Astrocyte of the hippocampus (primary cell): Measurements from ENCODE around the gene SLC35G6.
"Not testable (repeated sequence)": the region's sequence is repeated elsewhere in the genome, so short reads cannot be mapped to it uniquely, and the experiment has no call there.

Experiments used
- DNase-seq: peaks from one replicate; pipeline ENCODE4 v3.0.0; 2011; ENCODE audit warnings: low read depth, low spot score

The SLC35G6 gene

DNA sequence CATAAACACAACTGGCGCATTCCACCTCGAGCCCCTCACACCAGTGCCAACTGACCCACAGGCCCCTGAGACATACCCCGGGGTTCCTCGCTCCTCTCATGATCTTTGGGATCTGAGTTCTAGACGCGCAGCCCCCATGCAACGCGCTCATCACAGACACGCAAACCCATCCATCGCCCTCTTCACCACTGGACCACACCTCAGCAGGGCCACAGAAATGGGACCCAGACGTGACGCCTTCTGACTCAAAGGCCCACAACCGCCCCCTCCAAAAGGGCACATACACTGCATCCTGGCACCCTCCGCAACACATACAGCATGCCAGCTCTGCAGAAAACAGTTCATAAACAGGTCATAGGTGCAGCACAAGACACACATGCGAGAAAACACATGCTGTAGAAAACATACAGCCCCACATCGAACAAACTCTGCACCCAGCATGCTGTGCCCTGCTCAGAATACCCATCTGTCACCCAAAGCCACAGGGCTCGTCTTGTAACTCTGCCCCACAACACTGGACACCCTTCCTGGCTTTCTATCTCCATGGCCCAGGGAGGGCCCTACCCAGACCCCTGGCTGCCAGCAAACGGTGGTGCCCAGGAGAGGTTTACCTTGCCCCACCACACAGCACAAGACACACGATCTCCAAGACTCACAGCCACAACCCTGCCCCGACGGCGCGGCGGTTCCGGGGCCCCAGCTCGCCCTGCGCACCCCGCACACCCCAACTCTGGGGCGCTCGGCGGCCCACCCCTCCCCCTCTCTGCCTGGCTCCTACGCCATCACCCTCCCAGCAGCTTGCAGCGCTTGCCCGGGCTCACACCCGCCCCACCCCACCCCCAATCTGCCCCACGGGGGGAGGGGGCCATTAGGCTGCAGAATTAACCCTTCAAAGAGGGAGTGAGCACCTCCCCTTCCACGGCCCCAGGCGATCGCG lies 2.7 kb upstream of the SLC35G6 start:
- DNase-seq: peak; percentile 70

DNA sequence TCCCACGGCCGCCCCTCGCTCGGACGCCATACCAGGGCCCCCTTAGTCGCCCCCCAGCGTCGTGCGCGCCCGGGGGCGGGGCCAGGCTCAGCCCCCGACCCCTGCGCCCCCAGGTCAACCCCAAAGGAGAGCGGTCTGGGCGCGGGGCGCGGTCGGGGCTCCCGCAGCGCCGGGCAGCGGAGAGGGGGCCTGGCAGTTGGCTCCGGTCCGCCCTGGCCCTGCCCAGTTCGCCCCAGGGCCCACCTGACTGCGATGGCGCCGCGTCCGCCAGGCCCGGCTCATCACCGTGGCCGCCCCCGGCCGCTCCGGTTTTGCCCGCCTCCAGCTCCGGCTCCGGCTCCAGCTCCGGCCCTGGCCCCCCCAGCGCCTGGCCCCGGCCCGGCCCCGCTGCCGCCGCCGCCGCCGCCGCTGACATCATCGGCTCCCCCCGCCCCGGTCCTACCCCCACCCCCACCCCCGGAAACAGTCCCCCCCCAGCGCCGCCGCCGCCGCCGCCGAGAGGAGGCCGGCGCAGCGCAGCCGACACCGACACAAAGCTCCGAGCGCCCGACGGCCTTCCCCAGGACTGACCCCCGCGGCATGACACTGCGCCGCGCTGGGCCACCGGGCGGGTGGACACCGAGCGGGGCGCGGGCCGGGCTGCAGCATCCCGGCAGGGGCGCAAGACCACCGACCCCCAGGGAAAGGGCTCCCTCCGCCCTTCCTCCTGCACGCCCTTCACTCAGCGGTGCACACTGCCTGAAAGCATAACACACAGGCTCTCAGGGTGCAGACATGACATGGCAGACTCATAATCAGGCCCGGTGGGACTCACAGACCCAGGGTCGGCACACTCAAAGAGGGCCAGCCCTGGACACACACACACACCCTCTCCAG lies 1.8 kb upstream of the SLC35G6 start, which contains the start of gene ZBTB4:
ZBTB4 (minus strand) TSS at position 419 of the 876 bp plus-strand sequence. CDS start 12,830 bp downstream, outside the sequence.
- peak; percentile 79 for DNase-seq

GRCh38 chr17:7480089-7480384 lies 1.2 kb upstream of the SLC35G6 start:
- DNase-seq: no peak

GRCh38 chr17:7481842-7482741 lies 846 bp downstream of the SLC35G6 start:
- DNase-seq: not testable (repeated sequence)

DNA sequence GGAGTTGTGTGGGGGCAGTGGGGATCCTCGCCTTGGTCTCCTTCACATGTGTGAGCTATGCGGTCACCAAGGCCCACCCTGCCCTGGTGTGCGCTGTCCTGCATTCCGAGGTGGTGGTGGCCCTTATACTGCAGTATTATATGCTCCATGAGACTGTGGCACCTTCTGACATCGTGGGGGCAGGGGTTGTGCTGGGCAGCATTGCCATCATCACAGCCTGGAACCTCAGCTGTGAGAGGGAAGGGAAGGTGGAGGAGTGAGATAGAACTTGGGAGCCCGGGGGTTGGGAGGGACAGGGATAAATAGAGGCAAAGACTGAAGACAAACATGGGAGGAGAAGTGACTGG lies 1.5 kb downstream of the SLC35G6 start:
- not testable (repeated sequence) for DNase-seq

DNA sequence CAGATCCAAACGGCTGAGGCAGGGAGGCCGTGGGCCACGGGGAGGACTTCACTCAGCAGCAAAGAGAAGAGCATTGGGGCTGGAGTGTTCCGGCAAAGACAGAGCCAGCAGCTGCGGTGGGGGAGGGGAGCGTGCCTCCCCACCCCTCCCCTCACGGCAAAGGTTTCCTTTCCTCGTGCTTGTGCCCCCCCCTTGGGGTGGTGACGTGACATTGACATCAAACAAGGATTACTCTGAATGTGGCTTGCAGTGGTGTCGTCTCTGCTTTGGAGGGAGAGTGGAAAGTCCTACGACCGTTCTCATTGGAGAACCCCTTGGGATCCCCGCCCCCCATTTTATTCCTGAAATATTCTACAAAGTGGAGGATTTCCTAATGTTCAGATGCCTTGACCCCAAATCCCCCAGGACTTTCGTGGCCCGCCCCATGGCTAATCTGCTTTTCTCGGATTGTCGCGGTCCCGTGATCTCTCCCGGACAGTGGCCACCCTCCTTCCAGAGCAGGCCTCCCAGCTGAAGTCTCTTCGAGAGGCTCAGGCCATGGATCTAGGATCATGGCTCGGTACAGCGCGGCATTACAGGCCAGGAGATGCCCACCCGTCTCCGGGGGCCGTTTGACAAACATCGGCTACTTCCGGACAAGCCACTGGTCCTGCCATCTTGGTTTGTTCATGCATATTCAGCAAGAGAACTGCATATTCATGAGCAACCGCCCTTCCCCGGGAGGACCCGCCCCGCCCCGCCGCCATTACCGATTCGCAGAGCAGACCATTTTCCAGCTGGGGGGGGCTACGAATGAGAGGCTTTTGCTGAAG lies 2.2 kb downstream of the SLC35G6 start:
- peak; percentile 96 for DNase-seq

DNA sequence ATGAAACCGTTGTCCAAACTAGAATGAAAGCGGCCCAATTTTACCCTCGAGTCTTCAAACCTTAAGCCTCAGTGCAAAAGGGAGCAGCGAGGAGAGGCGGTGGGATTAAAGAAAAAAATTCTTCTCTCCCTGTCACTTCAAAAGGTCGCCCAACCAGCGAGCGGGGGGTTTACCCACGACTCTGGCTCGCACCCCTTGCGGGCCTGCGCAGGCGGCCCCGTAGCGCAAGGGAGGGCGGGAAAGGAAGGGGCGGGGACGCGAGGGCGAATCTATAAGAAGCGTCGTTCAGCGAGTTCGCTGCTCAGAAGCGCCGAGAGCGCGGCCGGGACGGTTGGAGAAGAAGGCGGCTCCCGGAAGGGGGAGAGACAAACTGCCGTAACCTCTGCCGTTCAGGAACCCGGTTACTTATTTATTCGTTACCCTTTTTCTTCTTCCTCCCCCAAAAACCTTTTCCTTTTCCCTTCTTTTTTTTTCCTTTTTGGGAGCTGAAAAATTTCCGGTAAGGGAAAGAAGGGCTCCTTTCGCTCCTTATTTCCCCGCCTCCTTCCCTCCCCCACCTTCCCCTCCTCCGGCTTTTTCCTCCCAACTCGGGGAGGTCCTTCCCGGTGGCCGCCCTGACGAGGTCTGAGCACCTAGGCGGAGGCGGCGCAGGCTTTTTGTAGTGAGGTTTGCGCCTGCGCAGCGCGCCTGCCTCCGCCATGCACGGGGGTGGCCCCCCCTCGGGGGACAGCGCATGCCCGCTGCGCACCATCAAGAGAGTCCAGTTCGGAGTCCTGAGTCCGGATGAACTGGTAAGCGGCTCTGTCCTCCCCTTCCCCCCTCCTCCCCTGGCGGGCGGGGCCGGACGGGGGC lies 3.0 kb downstream of the SLC35G6 start, which contains the start of gene POLR2A:
POLR2A (plus strand) TSS at position 300 of the 852 bp plus-strand sequence.
- DNase-seq: peak; percentile 99

GRCh38 chr17:7484919-7485377 lies 3.7 kb downstream of the SLC35G6 start:
- DNase-seq: no peak

DNA sequence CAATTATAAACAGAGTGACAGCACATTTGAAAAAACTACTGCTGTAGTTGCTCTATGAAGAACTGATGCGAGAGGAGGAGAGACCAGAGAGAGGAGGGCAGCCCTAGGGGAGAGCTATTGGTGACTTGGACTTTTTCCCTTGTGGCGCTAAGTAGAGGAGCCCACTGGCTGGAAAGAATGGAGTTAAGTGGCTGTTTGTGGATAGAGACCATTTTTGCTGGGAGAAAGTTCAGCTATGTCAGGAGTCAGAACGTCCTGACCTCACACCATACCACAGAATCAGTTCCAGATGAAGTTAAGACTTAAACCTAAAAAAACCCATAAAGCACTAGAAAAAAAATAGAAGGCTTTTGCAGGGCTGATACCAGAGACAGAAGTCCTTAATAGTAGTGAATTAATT lies 4.9 kb downstream of the SLC35G6 start:
- DNase-seq: peak; percentile 36

GRCh38 chr17:7490144-7490543 lies 8.9 kb downstream of the SLC35G6 start:
- DNase-seq: no peak

- no peak for DNase-seq
These were observed 10.3 kb downstream of the SLC35G6 start for GRCh38 chr17:7491583-7491982.

- no peak for DNase-seq
These were observed 12.7 kb downstream of the SLC35G6 start for GRCh38 chr17:7493941-7494340.

GRCh38 chr17:7495906-7496434 lies 14.7 kb downstream of the SLC35G6 start:
- DNase-seq: no peak

GRCh38 chr17:7496470-7497183 lies 15.4 kb downstream of the SLC35G6 start:
- DNase-seq: no peak

DNA sequence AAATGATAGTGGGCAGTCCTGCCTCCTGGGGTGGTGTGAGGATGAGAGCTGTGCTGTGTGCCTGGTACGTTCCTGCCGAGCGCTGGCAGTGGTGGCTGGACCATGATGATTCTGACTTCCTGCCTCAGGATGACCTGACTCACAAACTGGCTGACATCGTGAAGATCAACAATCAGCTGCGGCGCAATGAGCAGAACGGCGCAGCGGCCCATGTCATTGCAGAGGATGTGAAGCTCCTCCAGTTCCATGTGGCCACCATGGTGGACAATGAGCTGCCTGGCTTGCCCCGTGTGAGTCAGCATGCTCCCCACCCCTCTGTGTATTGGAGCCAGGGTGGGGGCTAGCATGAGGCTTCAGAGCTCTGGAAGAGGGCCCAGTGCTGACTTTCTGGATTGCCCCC lies 16.0 kb downstream of the SLC35G6 start:
- no peak for DNase-seq

GRCh38 chr17:7497636-7498035 lies 16.4 kb downstream of the SLC35G6 start:
- no peak for DNase-seq

DNA sequence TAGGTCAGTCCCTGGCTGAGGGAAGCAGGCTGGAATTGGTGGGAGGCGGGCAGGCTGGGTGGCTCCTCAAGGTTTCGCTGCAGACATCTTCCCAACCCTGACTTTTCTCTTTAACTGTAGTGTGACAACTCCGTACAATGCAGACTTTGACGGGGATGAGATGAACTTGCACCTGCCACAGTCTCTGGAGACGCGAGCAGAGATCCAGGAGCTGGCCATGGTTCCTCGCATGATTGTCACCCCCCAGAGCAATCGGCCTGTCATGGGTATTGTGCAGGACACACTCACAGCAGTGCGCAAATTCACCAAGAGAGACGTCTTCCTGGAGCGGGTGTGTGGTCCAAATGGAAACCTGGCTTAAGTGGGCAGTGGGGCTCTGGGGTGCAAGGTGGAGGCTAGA lies 17.9 kb downstream of the SLC35G6 start:
- no peak for DNase-seq

- no peak for DNase-seq
These were observed 20.5 kb downstream of the SLC35G6 start for GRCh38 chr17:7501729-7502128.
